T-helper 2 cell (primary cell): Measurements from ENCODE around the gene TP73.

ENCODE experiments used
- DNase-seq, 5 experiments: peaks; one replicate each; pipeline versions ENCODE4 v3.0.0 to v3.0.0-alpha.2; 2012 to 2022

Gene TP73

DNA sequence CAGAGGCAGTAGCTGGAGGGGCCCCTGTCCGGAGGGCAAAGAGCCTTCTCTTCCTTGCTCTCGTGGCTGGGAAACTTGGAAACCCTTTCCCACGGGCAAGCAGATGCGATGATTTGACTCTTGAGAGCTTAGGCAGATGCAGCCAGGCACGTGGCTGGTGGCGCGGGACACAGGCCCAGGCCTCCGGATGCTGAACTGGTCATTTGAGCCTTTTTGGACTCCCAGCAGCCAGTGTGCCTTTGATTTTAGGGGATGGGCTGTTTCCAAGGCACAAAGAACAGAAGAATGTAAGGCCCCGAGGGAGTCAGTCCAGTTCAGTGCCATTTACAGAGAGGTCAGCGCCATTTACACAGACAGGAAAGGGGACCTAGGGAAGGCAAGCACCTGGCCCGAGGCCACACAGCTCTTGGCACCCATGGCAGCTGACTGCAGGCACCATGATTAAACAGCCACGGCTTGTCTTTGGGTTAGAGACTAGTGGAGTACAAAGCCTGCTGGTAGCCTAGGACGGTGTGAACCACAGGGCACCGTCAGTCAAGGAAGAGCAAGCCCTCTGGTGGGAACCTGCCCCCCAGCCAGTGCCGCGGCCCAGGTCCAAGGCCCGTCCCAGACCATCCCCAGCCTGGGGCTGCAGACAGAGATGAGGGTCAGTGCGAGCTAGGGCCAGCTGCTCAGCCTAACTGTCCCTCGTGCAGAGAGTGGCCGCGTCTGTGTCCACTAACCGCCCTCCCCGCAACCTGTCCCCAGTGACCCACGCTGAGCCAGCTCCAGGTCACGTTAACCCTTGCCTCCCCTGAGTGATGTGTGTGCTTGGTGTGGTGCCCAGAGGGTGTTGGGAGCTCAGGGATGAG, 79.5 kb downstream of the TP73 start:
- no peak for DNase-seq

DNA sequence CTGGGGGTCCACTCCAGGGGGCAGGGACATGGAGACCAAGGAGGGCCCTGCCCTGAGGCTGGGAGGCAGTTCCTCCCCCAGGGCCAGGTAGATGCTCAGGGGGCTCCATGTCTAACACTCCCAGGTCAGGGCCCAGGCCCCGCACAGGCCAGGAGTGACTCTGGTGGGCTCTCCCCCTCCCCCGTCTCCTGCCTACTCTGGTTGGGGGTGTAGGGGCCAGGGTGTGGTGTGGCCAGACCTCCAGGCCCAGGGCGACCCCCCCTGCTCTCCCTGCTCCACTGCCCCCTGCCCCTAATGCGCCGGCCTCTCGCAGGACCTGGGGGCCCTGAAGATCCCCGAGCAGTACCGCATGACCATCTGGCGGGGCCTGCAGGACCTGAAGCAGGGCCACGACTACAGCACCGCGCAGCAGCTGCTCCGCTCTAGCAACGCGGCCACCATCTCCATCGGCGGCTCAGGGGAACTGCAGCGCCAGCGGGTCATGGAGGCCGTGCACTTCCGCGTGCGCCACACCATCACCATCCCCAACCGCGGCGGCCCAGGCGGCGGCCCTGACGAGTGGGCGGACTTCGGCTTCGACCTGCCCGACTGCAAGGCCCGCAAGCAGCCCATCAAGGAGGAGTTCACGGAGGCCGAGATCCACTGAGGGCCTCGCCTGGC, 80.2 kb downstream of the TP73 start:
- DNase-seq: no peak

DNA sequence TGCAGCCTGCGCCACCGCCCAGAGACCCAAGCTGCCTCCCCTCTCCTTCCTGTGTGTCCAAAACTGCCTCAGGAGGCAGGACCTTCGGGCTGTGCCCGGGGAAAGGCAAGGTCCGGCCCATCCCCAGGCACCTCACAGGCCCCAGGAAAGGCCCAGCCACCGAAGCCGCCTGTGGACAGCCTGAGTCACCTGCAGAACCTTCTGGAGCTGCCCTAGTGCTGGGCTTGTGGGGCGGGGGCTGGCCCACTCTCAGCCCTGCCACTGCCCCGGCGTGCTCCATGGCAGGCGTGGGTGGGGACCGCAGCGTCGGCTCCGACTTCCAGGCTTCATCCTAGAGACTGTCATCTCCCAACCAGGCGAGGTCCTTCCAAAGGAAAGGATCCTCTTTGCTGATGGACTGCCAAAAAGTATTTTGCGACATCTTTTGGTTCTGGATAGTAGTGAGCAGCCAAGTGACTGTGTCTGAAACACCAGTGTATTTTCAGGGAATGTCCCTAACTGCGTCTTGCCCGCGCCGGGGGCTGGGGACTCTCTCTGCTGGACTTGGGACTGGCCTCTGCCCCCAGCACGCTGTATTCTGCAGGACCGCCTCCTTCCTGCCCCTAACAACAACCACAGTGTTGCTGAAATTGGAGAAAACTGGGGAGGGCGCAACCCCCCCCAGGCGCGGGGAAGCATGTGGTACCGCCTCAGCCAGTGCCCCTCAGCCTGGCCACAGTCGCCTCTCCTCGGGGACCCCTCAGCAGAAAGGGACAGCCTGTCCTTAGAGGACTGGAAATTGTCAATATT, 81.0 kb downstream of the TP73 start:
- no peak for DNase-seq

DNA sequence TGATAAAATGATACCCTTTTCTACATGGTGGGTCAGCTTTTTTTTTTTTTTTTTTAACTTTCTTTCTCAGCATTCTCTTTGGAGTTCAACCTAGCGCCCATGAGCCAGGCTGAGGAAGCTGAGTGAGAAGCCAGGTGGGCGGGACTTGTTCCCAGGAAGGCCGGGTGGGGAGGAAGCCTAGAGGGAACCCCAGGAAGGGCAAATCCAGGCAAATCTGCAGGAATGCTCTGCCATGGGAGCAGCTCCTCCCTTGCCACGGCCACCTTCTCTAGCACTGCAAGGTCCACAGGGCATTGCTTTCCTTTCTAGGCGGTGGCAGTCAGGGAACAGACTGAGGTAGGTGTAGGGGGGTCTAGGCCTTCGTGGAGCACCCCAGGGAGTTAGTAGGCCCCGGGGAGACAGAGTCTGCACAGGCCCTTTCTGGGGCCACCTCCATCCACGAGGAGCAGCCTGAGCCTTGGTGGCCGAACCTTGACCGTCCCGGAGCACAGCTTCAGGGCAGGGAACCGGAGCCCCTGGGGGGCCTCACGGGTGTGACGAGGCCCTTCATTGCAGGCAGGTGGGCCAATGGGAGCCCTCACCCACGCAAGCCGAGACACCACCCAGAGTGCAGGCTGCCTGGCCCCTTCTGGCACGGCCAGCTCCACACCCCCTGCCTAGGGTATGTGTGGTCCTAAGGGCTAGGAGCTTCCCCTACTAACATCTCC, 81.7 kb downstream of the TP73 start:
- DNase-seq: no peak

DNA sequence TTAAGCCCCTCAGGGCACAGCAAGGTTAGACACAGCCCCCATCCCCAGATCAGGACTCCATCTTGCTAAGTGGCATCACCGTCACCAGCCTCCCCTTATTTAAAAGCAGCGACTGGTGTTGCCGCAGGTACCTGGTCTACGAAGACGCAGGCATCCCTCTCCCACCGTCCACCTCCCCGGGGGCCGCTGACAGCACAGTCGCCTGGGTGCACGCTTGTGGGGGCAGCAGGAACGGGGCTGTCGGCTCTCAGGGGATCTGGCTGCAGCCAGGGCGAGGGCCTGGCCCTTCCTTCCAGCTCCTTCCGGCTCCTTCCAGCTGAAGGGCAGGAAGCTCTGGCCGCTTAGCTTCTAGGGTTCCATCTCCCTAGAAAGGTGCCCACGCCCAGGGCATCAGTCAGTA, 82.3 kb downstream of the TP73 start:
- no peak for DNase-seq

DNA sequence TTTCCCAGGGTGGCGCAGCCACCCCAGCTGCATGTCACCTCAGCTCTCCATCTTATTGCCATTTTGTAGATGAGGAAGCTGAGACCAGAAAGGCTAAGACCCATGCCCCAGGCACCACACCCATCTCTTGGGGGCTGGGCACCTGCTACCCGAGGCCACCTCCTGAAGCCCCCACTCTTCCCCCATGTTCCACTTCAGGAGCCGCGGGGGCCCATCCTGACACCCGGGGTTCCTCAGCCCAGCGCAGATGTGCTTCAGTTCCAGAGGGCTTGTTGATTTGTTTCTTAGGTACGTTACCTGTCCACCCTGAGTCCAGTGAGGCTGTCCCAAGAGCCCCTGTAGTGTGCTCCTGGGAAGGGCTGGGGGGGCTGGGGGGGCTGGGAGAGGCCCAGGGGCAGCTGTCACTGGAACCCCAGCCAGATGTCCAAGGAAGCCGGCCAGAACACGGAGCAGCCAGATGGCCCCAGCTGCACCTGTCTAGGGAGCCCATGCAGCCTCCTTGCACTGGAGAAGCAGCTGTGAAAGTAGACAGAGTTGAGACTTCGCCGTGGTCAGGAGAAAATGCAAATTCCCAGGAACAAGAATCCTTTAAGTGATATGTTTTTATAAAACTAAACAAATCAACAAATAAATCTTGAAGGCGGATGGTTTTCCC, 82.8 kb downstream of the TP73 start:
- DNase-seq: no peak

DNA sequence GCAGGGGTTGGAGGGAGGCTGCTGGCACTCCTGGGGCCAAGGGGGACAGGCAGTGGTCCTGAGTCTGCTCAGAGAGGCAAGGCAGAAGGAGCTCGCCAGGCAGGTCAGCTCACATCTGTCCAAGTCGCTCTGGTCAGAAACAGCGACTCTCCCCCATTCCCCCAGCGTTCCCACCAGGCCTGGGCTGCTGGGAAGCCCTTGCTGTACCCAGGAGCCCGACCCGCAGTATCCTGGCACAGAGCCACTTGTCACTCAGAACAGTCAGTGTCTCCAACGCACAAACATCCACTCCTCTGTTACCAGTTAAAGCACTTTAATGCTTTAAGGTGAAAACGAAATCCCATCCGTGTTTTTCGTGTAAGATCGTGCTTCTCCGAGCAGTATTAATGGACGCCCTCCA, 83.4 kb downstream of the TP73 start:
- no peak for DNase-seq

DNA sequence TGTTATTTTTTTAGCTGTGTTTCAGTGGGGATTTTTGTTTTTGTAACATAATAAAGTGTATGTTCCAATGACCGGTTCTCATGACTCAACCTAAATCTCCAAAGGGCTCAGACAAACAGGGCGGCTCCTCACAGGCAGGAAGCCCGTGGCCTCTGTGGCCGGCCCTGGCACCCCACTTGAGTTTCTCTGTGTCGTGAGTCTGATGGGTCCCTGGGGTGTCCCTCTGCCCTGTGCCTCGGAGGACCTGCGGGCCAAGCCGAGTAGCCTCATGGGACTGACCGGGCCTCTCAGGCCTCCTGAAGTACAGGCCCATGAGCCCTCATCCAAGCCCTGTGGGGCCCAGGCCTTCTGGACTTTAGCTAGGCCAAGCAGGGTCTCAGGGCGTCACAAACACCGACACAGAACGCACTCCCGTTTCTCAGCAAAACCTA, 83.8 kb downstream of the TP73 start:
- no peak for DNase-seq

DNA sequence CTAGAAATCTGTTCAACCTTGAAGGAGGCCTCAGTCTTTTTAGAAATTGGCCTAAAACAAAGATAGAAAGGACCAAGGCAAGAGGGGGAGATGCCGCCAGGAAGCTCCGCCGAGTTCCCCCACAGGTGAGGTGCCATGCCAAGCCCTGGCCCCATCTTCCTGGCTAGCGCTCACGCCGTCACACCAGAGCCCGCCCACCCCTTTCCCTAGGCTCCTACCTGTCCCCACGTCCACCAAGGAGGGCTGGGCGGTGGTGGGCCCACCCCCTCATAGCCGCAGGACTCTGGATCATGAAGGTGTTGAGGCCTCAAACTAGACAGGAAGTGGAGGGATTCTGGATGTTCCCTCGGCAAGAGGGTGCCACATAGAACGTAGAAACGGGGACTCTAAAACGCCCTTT, 84.4 kb downstream of the TP73 start:
- no peak for DNase-seq

DNA sequence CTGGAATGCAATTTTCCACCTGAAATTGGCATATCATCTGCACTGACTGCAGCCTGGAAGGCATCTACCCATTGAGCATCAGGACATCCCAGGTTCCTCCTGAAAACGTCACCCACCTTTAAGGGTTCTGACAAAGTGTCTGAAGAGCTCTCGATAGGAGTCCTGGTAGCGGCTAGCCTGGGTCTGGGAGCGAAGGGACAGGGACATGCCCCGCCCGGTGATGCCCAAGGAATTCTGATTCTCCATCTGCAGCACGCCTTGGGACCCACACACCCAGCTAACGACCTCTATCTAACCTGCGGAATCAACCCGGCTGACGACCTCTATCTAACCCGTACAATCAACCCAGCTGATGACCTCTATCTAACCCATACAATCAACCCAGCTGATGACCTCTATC, 86.6 kb downstream of the TP73 start:
- no peak for DNase-seq

DNA sequence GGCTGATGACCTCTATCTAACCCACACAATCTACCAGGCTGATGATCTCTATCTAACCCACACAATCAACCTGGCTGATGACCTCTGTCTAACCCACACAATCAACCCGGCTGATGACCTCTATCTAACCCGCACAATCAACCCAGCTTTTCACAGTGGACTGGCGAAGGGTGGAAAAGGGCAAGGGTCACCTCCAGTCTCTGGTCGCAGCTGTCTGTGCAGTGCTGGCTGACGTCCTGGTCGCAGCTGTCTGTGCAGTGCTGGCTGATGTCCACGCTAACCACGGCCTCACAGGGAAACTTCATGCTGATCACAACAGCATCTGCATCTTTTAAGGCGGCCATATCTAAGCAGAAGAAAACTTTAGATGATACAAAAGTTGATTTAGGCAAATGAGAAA, 87.7 kb downstream of the TP73 start:
- DNase-seq: no peak

DNA sequence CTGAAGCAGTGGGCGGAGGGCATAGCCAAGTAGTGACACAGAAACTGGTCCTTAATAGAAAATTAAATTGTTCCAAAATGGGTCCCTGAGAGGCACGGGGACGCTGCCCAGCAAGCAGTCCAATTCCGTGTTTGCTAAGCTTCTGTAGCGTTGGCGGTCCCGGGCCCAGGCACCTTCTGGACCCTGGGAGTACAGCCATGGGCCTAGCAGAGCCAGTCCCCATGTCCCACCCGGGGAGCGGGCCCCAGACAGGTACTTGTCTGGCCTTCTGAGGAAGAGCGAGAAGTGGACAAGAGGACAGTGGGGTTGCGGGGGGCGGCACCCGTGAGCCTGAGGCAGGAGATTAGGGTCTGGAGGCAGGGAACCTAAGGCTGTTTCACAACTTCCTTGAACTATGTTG, 88.4 kb downstream of the TP73 start:
- DNase-seq: no peak

DNA sequence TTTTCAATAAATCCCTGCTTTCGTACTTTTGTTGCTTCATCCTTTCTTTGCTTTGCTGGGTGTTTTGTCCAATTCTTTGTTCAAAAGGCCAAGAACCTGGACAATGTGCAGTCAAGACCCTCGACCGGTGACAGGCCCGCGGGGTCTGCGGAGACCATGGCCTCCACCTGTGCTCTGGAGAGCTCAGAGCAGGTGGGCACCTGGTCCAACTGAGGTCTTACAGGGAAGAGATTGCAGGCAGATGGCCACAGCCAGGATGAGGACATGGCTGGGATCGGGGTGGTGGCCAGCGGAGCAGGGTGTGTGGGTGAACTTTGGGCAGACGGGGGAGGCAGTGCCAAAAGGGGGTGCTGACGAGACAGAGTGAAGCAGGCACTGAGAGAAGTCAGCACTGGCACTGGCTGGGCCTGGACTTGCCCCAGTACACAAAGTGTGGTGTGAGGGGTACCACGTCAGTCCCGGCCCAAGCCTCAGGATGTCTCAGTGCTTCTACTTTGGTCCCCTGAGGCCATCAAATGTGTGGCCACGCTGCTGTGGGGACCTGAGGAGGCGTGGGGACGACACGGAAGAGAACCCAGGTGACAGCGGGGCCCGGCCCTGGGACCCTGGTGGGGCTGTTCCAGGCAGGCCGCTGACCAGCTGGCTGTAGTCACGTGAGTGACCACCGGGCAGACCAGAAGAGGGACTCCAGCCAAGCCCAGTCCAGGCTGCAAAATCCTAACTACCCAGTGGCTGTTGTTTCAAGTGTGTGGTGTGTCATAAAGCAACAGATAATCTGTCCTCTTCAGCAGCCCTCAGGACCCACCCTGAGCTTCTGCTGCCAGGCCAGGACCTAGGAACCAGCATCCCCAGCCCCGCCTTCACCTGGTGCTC, 89.5 kb downstream of the TP73 start:
- no peak for DNase-seq

DNA sequence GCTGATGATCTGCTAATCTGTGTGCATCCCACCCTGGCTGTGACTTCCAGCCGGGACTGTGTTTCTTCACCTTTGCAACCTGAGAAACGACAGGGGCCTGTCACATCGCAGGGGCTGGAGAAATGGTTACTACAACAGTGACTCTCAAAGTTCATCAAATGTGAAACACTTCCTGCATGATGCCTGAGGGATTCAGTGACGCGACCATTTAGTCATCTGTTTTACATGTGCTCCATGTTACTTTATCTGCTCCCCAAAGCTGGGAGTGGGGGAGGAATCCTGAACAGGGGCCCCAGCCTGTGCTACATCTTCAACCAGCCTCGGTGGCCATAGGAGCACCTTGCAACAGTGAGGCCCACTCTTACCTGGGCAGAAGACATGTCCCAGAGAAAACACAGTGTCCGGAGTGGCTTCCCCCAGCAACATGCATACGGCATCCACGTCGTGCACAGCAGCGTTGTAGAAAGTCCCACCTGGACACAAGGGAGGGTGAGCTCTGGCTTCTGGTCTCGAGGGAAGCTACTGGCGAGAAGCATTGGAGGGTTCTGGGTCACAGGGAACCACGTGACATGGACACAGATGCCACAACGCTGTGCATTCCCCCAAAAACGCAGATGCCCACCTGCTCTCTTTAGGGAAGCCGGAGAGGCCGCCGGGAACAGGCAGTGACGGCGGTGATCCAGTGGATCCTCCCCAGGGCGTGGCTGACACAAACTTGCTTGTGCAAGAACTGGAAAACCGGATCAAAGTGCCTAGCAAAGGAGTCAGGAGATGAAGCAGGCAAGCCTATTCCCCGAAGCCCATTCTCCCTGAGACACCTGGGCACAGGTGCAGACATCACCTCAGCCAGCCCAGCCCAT, 90.4 kb downstream of the TP73 start:
- DNase-seq: no peak

DNA sequence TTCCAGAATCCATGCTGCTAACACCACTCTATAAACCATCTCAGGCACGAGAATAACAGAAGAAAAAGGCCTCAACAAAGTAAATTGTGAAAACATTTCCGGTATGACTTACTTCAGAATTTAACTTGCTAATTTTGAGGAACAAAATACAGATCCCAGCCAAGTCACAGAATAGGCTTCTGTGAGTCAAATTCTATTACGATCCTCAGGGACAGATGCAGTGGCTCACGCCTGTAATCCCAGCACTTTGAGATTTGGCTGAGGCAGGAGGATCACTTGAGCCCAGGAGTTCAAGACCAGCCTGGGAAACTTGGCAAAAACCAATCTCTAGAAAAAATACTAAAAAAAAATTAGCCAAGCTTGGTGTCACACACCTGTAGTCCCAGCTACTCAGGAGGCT, 91.1 kb downstream of the TP73 start:
- no peak for DNase-seq

DNA sequence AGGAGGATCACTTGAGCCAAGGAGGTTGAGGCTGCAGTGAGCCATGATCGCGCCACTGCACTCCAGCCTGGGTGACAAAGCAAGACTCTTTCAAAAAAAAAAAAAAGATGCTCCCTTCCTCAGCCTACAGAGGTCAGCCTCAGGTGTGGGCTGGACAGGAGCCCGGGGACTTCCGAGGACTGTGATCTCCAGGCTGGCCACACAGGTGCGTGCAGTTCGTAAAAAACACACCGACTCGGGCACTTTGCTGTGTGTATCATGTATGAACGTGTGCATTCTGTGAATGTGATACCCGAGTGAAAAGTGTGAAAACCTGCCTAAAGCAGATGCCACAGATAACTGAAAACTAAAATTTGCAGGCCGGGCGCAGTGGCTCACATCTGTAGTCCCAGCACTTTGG, 91.5 kb downstream of the TP73 start:
- DNase-seq: no peak

DNA sequence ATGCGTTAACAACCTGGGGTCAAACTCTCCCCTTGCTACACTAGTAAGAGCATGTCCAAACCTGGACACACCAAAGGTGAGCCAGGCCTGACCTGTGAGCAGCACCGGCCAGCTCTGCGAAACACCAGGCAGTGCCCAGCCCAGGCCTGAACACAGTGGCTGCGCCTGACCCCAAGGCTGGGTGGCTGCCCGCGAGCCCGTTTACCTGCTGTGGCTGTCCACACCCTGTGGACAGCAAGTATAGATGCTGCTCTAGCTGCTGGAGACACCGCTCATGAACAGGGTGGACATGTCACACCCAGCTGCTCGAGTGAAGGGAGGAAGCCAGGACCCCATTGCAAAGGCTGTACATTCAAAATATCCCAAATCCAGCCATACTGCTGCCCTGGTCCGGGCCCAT, 92.3 kb downstream of the TP73 start:
- DNase-seq: no peak

DNA sequence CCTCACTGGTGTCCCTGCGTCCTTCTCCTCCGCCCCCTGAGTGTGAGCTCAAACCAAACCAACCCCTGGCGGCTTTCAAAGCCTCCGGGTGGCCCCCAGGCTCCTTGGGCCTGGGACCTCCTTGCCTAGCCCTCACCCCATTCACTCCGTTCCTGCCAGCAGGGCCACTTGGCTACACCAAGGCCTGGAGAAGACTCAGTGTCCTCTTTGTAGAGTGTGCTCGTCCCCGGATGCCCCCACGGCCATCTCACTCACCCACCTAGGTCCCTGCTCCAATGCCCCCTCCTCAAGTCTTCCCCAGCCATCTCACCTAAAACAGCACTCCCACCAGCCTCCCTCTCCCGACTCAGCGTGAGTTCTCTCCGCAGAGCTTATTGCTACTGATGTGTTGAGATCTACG, 92.8 kb downstream of the TP73 start:
- DNase-seq: no peak

DNA sequence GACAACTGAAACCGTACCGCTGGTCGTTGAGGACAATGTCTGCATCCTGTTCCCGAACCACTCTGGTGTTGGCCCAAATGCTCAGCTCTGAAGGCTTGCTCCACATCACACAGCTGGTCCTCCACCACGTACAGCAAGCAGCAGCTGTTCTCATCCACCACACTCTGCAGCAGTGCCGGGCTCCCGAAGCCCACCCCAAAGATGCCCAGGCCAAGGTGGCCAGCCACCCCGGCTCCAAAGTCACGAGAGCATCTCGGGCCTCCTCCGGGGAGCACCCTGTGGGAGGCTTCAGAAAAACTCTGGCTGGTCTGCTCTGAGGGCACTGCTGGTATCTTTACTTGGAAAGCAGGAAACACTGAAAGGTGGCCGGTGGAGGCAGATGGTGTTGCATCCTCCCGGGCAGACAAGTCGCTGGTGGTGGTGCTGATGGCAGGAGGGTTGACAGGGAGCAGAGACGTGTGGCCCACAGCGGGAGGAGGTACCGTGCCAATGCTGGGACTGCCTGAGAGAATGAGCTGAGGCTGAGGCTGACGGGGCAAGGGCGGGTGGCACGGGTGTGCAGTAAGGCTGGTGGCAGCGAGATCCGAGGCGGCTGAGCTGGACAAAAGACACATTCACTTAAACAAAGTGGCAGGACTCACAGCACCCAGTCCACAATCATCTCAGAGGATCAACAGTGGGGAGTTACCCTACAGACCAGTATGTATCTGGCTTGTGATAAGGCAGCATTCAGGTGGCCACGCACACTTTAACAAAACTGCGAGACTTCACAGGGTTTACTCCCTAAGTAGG, 93.5 kb downstream of the TP73 start:
- DNase-seq: no peak

DNA sequence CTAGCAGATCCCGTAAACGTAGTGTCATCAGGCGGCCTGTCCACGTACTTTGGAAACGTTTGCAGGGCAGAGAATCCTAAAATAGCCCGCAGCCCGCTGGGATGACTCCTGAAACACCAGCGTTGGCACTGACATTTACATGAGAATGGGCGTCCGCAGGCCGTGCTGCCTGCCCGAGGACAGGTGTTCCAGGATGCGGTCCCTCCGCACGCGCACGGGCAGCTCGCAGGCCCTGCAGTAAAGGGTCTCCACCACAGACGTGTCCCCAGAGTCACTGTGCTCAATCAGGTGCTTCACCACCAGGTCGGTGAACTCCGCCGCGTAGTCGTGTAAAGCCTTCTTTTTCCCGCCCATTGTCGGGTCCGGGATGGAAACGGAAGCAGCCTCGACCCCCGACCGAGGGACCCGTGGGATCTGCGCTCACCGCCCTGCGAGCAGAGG, 94.1 kb downstream of the TP73 start:
- no peak for DNase-seq
